Neural crest cell (in vitro differentiated cells): ENCODE measurements around the gene KCNK16. TPM values are rescaled to one million over a fixed set of nuclear protein-coding genes. Genes with fewer than 3 reads are reported as not detected.
A peak's percentile ranks its signal among the peaks of the same experiment; 100 is the strongest.

Experiments
- DNase-seq: peaks from one replicate; pipeline ENCODE4 v3.0.0; 2021; ENCODE audit warnings: low read depth, mixed read lengths, low spot score
- H3K27ac Mint-ChIP-seq: one replicate; pipeline ENCODE4 v1.8.0; 2021; ENCODE audit warnings: mild to moderate bottlenecking, mixed read lengths; ENCODE audit not compliant: unreplicated experiment
- H3K27me3 Mint-ChIP-seq: 2 replicates; pipeline ENCODE4 v1.8.0; 2021; ENCODE audit warnings: low read depth, mild to moderate bottlenecking, mixed read lengths
- H3K36me3 Mint-ChIP-seq: 2 replicates; pipeline ENCODE4 v1.8.0; 2021; ENCODE audit warnings: low read depth, mild to moderate bottlenecking, mixed read lengths
- H3K4me1 Mint-ChIP-seq: 2 replicates; pipeline ENCODE4 v1.8.0; 2021; ENCODE audit warnings: mixed read lengths
- H3K4me3 Mint-ChIP-seq: one replicate; pipeline ENCODE4 v1.8.0; 2021; ENCODE audit warnings: mild to moderate bottlenecking, mixed read lengths
- H3K9me3 Mint-ChIP-seq: 2 replicates; pipeline ENCODE4 v1.8.0; 2021; ENCODE audit warnings: mixed read lengths
- total RNA-seq: library from RNA; stranded (reverse); gene quantifications from 2 replicates; pipeline ENCODE4 v1.2.1, GENCODE V29; 2021
- TF ChIP-seq, protein P1 (sequence below): fragments of 200-600 bp; sonication (generic); conservative IDR thresholded peaks from 2 replicates; pipeline ENCODE4 v1.5.0; 2021; ENCODE audit warnings: antibody characterized with exemption, mild to moderate bottlenecking

Gene KCNK16
- total RNA-seq, 1 donor from 2014 or later, result not detected

DNA sequence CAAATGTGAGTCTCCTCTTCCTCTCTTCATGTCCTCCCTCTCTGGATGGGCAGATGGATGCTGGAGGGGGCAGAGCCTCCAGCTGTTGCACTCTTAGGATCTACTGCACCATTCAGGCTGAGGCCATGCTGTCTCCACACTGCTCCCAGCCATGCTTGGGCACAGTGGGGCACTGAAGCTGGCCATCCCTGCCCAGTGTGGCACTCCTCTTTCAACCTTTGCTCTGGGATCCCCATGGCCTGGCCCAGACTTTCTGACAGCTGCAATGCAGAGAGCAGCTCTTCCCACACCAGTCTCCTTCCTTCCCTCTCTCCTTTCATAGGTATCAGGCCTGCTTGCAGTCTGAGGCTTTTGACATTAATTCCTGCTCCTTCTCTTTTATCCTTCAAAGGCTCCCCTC is 17.6 kb downstream of the KCNK16 start:
- peaks cover 11% of the 10 kb centered on the region for H3K4me1 Mint-ChIP-seq
- TF ChIP-seq, protein P1, sequence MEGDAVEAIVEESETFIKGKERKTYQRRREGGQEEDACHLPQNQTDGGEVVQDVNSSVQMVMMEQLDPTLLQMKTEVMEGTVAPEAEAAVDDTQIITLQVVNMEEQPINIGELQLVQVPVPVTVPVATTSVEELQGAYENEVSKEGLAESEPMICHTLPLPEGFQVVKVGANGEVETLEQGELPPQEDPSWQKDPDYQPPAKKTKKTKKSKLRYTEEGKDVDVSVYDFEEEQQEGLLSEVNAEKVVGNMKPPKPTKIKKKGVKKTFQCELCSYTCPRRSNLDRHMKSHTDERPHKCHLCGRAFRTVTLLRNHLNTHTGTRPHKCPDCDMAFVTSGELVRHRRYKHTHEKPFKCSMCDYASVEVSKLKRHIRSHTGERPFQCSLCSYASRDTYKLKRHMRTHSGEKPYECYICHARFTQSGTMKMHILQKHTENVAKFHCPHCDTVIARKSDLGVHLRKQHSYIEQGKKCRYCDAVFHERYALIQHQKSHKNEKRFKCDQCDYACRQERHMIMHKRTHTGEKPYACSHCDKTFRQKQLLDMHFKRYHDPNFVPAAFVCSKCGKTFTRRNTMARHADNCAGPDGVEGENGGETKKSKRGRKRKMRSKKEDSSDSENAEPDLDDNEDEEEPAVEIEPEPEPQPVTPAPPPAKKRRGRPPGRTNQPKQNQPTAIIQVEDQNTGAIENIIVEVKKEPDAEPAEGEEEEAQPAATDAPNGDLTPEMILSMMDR, result no peak

GRCh38 chr6:39303425-39304153 is 18.9 kb downstream of the KCNK16 start:
- no peak for DNase-seq
- no peaks in the 10 kb centered on the region for H3K27me3 Mint-ChIP-seq
- no peaks in the 10 kb centered on the region for H3K9me3 Mint-ChIP-seq
- H3K4me1 Mint-ChIP-seq, result peaks cover 11% of the 10 kb centered on the region
- TF ChIP-seq, protein P1, result no peak
- H3K36me3 Mint-ChIP-seq, result no peaks in the 10 kb centered on the region
- no peak overlapping the region for H3K27ac Mint-ChIP-seq
- H3K4me3 Mint-ChIP-seq, result no peak overlapping the region

More for the DNA sequence above, 17.6 kb downstream of the KCNK16 start:
- no peak for DNase-seq
- Mint-ChIP-seq H3K27ac (no peak overlapping the region), H3K27me3 (peaks cover 4% of the 10 kb centered on the region), H3K36me3 (no peaks in the 10 kb centered on the region), H3K4me3 (no peak overlapping the region), H3K9me3 (no peaks in the 10 kb centered on the region)

GRCh38 chr6:39302669-39303424 is 19.7 kb downstream of the KCNK16 start:
- peak; percentile 93 for DNase-seq
- no peak overlapping the region for H3K27ac Mint-ChIP-seq
- no peaks in the 10 kb centered on the region for H3K9me3 Mint-ChIP-seq
- H3K36me3 Mint-ChIP-seq, result no peaks in the 10 kb centered on the region
- no peaks in the 10 kb centered on the region for H3K27me3 Mint-ChIP-seq
- TF ChIP-seq, protein P1, result peak; percentile 95
- no peak overlapping the region for H3K4me3 Mint-ChIP-seq
- peaks cover 11% of the 10 kb centered on the region for H3K4me1 Mint-ChIP-seq

GRCh38 chr6:39302011-39302410 is 20.5 kb downstream of the KCNK16 start:
- Mint-ChIP-seq H3K27me3 (no peaks in the 10 kb centered on the region), H3K27ac (no peak overlapping the region), H3K4me3 (no peak overlapping the region), H3K36me3 (no peaks in the 10 kb centered on the region), H3K4me1 (peaks cover 16% of the 10 kb centered on the region), H3K9me3 (no peaks in the 10 kb centered on the region)
- no peak for DNase-seq
- TF ChIP-seq, protein P1, result no peak

DNA sequence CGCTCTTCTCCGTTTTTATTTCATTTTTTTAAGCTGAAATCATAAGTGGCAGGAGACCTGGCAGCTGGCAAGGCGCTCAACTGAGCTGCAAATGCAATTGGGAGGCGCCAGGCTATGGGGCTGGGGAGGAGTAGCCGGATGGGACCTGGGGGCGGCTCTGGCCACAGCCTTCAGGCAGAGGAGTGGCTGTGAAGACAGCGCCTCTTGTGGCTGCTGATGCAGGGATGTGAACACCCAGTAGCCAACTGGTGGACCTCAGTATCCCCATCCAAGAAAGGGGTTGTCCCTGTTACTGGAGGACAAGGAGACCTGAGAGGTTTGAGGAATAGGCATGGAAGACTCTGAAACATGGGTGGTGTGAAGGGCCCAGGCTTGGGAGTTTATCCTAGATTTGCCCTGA is 20.9 kb downstream of the KCNK16 start:
- peak; percentile 6 for DNase-seq
- Mint-ChIP-seq H3K9me3 (no peaks in the 10 kb centered on the region), H3K27me3 (no peaks in the 10 kb centered on the region), H3K4me1 (peaks cover 19% of the 10 kb centered on the region), H3K27ac (no peak overlapping the region), H3K4me3 (no peak overlapping the region), H3K36me3 (no peaks in the 10 kb centered on the region)
- TF ChIP-seq, protein P1, result peak; percentile 42
